GM12892 (cell line): ENCODE results near the gene GSG1L.

Experiments
- POLR2A ChIP-seq: IDR thresholded peaks from 2 replicates; pipeline ENCODE4 v1.6.1; 2011; ENCODE audit warnings: low read depth, low read length, control low read depth
- POLR2AphosphoS5 ChIP-seq: IDR thresholded peaks from 2 replicates; pipeline ENCODE4 v1.6.1; 2011; ENCODE audit warnings: low read depth, low read length, control low read depth
- TAF1 ChIP-seq: IDR thresholded peaks from 2 replicates; pipeline ENCODE4 v1.6.1; 2011; ENCODE audit warnings: low read depth, mild to moderate bottlenecking, control low read depth, low read length, borderline replicate concordance

DNA sequence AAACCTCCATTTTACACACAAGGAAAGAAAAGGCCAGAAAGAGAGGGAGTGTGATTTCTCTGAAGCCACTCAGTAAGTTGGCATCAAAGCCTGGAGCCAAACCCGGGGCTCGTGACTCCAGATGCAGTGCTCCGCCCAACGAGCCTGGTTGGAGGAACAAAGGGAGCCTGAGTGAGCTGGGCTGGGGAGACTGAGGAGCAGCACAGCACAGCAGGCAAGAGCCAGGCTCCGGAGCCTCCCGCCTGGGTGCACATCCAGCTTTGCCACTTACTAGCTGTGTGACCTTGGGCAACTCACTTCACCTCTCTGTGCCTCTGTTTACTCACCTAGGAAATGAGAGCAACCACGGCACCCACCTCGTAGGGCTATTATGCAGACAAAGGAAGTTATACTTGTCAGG is 5.6 kb downstream of the GSG1L start:
- no peak for TF ChIP-seq POLR2A
- no peak for TF ChIP-seq POLR2AphosphoS5
- TF ChIP-seq TAF1: no peak
